GM21529 (cell line): ENCODE data around the gene DDX21.
A peak's percentile ranks its signal among the peaks of the same experiment; 100 is the strongest.
"Not testable (repeated sequence)": the region's sequence is repeated elsewhere in the genome, so short reads cannot be mapped to it uniquely, and the experiment has no call there.

Source experiments
- ATAC-seq: cut with Tn5 transposase; IDR thresholded peaks from one replicate; pipeline ENCODE4 v1.9.1; 2021; ENCODE audit not compliant: unreplicated experiment

DDX21 gene

DNA sequence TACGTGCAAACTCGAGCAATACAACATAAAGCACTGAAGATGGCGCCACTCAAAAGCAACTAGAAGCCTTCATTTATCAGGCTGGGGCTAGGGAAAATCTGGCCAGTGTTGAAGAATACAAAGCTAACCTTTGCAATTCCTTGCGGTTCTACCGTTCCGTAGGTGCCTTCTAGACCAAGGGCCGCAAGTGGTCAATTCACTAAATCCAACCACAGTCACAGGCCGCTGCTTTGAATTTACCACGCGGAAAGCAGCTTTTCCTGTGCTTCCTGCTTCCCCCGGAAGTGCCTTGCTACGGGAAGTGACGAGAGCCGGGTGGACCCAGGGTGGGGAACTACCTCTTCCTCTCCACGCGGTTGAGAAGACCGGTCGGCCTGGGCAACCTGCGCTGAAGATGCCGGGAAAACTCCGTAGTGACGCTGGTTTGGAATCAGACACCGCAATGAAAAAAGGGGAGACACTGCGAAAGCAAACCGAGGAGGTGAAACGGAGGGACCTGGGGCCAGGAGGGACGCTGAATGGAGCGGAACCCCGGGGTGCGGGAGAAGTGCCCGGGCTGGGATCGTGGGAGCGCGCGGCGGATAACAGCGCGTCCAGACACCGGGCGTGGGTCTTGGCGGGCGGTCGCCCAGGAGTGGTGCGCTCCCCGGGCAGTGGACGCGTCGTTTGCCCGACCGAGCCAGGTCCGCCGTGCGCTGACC is at the start of gene DDX21:
DDX21 (plus strand) TSS at position 339 of the 701 bp plus-strand sequence; CDS start at position 395, 56 bp downstream.
- ATAC-seq: peak; percentile 84

DNA sequence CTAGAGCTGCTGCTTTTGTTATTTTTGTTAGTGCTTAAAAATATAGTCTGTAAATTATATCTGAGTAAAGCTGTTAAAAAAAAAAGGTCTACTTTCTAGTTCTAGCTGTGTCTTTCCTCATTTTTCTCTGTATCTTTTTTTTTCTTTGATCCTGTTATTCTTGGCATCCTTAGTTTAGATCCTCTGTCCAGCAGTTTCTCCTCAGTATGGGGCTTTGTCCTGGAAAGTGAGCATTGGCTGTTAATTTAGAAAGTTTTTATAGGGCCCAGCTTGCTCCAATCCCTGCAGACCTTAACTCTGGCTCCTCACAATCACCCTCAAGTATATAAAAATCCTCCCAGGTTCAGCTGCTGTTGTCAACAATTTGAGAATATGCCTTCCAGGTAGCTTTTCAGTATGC is 31.4 kb upstream of the DDX21 start:
- no peak for ATAC-seq

DNA sequence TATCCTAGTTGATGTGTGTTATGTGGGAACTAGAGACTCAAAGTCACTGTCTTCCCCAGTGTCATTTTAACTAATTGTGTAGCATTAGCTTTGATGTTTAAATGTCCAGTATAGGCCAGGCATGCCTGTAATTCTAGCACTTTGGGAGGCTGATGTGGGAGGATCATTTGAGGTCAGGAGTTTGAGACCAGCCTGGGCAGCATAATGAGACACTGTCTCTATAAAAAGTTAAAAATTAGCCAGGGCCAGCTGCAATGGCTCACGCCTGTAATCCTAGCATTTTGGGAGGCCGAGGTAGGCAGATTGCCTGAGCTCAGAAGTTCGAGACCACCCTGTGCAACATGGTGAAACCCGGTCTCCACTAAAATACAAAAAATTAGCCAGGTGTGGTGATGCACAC is 30.5 kb upstream of the DDX21 start:
- ATAC-seq: no peak

DNA sequence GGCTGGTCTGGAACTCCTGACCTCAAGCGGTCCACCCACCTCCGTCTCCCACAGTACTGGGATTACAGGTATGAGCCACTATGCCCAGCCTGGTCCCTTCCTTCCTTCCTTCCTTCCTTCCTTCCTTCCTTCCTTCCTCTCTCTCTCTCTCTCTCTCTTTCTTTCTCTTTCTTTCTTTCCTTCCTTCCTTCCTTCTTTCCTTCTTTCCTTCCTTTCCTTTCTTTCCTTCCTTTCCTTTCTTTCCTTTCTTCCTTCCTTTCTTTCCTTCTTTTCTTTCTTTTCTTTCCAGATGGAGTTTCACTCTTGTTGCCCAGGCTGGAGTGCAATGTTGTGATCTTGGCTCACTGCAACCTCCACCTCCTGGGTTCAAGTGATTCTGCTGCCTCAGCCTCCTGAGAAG is 26.8 kb upstream of the DDX21 start:
- not testable (repeated sequence) for ATAC-seq

DNA sequence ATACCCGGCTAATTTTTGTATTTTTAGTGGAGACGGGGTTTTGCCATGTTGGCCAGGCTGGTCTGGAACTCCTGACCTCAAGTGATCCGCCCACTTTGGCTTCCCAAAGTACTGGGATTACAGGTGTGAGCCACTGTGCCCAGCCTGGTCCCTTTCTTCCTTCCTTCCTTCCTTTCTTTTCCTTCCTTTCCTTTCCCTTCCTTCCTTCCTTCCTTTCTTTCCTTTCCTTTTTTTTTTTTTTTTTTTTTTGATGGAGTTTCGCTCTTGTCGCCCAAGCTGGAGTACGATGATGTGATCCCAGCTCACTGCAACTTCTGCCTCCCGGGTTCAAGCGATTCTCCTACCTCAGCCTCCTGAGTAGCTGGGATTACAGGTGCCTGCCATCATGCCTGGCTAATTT is 26.1 kb upstream of the DDX21 start:
- not testable (repeated sequence) for ATAC-seq

DNA sequence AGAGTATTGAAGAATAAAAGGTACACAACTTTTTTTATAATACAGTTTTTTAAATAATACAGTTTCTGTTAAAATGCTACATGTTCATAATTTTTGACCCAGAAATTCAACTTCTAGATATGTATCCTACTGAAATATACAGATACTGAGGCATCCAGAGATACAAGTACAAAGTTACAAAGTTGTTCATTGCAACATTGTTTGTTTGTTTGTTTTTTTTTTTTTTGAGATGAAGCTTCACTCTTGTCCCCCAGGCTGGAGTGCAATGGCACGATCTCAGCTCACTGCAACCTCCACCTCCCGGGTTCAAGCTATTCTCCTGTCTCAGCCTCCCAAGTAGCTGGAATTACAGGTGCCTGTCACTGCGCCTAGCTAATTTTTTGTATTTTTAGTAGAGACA is 23.1 kb upstream of the DDX21 start:
- not testable (repeated sequence) for ATAC-seq

DNA sequence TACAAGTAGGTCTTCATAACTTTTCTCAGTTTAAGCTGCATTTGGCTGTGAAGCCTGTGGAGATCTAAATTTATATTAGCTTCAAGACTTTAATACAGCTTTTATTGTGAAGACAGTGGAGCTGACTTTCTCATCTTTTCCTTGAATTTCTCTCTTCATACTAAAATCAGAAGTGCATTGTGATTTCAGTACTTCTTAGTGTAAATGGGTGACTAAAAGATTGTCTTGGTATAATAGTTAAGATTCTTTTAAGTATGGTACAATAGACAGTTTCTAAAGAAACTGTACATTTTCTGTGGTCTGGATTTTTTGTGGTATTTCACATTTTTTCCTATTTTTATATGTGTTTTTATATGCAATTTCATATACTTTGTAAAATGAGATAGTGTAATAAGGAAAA is 21.0 kb upstream of the DDX21 start:
- no peak for ATAC-seq

DNA sequence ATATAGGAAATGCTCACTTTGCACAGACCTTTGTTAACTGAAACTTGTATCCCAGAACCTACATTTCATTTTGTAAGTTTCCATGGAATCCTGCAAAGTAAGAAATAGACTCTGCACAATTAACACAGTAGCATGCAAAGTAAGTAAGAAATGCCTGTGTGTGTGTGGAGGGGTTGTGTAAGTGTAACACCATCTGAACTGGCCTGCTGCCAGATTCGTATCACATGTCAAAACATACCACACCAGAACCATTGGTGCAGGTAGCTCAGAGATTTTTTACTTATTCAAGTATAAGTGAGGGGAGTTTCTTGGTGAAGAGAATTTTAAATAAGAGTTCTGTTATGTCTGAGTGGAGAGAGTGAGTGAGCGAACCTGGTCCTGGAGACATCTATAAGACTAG is 17.9 kb upstream of the DDX21 start:
- ATAC-seq: no peak

DNA sequence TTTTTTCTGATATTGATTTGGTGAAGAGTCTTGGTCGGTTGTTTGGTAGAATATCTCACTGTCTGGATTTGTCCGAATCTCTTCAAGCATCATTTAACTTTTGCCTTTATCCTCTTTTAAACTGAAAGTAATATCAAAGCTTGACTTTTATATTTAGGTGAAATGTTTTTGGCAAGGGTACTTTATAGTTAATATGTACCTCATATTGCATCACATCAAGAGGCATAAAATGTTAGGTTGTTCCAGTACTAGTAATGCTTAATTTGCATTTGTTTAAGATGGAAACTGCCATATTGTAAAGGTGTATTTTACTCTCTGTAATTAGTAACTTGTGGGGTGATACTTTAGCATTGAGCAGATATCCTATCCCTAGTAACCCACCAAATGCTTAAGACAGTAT is 17.1 kb upstream of the DDX21 start:
- ATAC-seq: no peak

DNA sequence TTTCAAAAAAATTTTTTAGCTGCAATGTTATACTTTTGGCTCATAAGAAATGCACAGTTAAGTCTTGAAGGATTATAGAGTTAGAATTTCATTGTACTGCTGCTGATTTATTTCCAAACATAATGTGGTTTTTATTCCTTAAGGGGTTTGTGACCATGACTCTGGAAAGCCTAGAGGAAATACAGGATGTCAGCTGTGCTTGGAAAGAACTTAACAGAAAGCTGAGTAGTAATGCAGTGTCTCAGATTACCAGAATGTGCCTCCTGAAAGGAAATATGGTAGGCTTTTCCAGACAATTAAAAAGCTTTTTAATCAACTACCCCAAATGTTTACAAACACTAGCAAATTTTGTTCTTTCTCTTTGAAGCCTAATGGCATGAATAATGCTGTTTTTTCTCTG is 15.1 kb upstream of the DDX21 start:
- ATAC-seq: not testable (repeated sequence)

DNA sequence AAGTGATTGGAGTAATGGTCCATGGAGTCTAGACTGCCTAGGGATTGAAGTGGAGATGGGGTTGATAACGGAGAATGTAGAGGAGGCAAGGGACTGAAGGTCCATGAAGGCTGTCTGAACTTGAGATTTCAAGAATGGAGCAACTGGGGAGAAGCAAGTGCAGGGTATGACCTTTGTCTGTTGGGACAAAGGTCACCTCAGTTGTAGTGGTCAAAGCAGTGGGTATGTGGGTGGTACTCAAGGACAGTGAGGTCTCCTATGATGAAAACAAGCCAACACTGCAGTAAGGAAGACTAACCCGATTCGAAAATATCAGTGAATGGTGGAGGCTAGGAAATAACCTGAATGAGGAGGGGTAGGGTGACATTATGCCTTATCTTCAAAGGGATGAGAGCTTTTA is 5.4 kb upstream of the DDX21 start:
- ATAC-seq: no peak

DNA sequence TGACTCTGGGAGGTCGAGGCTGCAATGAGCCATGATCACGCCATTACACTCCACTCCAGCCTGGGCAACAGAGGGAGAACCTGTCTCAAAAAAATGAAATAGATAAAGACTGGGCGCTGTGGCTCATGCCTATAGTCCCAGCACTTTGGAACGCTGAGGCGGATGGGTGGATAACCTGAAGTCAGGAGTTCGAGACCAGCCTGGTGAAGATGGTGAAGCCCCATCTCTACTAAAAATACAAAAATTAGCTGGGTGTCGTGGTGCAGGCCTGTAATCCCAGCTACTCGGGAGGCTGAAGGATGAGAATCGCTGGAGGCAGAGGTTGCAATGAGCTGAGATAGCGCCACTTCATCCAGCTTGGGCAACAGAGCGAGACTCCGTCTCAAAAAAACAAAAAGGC is 1.1 kb upstream of the DDX21 start:
- no peak for ATAC-seq

DNA sequence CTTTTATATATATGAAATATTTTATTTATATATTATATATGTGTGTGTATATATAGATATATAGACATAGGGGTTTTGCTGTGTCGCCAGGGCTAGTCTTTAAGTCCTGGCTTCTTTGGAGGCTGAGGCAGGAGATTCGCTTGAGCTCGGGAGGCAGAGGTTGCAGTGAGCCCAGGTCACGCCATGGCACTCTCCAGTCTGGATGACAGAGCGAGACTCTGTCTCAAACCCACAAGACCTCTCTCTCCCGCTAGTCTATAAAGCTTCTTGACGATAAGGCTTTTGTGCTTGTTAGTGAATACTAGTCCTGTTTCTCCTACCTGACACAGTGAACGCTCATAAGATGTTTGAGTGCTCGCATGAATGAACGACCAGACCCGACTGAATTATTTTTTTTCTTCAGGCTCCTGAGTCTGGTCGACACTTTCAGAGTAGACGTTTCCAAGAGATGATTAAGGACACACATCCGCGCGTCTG is 577 bp upstream of the DDX21 start:
- peak; percentile 17 for ATAC-seq

DNA sequence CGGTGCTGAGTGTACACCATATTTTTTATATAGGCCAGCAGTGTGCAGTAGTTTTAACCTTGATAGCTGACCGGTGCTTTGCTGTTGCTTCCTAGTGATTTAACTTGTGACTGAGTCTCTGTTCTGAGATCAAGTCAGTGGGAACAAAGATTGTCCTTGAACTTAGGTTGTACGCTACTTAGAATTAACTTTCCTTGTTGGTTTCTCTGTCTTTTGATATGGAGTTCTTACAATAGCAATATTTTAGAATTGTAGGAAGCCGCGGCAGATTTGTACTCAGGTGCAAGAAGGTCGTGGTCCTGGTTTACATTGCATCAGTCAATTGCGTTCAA is 1.3 kb downstream of the DDX21 start:
- ATAC-seq: no peak

DNA sequence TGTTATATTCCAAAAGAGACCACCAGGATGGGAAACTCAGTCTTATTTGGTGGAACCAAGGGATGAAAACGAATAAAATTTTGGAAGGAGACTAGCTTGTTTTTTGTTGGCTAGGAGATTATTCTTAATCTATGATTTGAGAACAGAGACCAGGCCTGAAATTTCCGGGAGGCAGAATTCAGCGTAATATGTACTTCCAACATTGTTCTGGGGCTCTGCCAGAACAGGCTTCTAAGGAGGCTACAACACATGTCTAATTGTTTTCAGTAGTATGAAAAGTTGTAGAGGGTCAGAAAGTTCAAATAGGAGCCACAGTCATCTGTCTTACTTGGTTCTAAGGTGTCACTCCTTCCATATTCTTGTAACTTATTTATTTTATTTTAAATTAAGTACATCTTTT is 1.7 kb downstream of the DDX21 start:
- no peak for ATAC-seq

DNA sequence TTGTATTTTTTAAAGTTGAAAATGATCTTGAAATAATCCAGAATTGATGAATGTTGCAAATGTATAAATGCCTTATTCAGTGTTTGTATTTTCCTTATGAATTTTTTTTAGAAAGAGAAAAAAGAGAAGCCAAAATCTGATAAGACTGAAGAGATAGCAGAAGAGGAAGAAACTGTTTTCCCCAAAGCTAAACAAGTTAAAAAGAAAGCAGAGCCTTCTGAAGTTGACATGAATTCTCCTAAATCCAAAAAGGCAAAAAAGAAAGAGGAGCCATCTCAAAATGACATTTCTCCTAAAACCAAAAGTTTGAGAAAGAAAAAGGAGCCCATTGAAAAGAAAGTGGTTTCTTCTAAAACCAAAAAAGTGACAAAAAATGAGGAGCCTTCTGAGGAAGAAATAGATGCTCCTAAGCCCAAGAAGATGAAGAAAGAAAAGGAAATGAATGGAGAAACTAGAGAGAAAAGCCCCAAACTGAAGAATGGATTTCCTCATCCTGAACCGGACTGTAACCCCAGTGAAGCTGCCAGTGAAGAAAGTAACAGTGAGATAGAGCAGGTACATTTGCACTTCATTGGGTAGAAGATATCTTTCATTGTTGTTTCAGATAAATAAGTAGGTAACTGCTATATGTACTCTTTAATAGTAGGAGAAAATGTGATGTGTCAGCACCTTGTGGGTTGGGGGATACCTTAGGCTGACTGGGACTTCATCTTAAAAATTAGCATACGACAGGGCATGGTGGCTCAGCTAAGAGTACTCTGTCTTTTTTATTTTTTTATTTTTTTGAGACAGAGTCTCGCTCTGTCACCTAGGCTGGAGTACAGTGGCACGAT is 3.9 kb downstream of the DDX21 start:
- no peak for ATAC-seq

DNA sequence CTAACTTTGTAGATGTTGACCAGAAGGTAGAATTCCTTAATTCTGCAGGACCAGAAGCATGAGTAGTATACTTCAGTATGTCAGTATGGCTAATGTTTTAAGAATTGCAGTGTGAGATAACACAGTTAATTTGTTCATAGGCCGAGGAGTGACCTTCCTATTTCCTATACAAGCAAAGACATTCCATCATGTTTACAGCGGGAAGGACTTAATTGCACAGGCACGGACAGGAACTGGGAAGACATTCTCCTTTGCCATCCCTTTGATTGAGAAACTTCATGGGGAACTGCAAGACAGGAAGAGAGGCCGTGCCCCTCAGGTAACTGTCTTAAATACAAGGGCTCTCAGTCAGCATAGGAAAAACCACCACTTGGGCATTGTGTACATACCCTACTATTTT is 7.2 kb downstream of the DDX21 start:
- no peak for ATAC-seq

DNA sequence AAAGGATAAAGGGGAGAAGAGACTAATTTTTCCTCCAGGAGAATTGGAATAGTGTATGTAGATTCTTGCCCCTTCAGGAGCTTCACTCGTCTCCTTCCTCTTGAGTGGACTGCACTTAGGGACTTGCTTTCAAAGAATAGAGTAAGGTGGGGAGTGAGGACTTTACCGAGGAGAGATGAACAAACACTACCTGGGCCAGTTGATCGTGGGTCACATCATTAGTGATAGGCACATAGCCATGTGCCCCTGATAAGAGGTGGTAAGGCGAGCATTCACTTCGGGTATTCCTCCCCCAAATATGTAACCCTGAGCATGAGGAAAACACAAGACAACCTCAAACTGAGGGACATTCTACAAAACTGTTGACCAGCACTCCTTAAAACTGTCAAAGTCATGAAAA is 18.0 kb downstream of the DDX21 start:
- no peak for ATAC-seq

DNA sequence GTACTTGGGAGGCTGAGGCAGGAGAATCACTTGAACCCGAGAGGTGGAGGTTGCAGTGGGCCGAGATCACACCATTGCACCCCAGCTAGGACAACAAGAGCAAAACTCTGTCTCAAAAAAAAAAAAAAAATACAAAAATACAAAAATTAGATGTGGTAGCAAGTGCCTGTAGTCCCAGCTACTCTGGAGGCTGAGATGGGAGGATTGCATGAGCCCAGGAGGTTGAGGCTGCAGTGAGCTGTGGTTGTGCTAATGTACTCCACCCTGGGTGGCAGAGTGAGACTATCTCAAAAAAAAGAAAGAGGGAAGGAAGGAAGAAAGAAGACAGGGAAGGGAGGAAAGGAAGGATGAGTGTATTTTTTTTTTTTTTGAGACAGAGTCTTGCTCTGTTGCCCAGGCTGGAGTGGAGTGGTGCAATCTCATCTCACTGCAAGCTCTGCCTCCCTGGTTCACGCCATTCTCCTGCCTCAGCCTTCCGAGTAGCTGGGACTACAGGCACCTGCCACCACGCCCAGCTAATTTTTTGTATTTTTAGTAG is 20.0 kb downstream of the DDX21 start:
- ATAC-seq: not testable (repeated sequence)

DNA sequence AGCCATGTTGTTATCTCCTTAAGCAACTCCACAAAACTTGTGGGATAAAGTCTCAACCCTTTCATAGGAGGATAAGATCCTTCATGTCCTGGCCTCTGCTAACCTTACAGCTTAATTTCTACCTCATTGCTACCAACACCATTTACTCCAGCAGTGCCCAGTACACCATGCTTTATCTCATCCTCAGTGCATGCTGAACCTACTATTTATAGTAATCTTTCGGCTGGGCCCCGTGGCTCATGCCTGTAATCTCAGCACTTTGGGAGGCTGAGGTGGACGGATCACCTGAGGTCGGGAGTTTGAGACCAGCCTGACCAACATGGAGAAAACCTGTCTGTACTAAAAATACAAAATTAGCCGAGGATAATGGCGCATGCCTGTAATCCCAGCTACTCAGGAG is 23.8 kb downstream of the DDX21 start:
- ATAC-seq: not testable (repeated sequence)

DNA sequence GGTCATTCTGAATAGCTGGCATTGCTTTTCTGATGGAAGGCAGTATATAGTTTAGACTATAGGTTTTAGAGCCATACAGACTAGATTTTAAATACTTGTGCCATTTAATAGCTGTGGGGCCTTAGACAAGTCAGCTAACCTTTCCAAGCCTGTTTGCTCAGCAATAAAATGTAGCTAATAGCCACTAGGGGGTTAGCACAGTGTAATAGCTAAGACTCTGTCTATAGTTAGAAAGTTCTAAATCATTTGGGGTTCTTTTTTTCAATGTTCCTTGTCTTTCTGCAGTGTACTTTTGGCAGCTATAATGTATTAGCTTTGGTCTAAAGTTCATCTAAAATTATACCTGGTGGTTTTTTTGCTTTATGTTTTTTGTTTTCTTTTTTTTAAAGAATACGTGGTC is 25.1 kb downstream of the DDX21 start:
- ATAC-seq: no peak

DNA sequence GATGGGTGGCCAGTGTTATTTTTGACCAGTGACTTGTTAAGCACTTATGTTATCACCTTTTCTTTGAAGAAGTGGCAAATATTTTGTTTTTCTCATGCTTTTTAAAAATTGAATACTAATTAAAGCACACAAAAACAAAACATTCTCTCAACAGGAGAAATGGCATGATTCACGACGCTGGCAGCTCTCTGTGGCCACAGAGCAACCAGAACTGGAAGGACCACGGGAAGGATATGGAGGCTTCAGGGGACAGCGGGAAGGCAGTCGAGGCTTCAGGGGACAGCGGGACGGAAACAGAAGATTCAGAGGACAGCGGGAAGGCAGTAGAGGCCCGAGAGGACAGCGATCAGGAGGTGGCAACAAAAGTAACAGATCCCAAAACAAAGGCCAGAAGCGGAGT is 26.4 kb downstream of the DDX21 start:
- no peak for ATAC-seq
